Epidermal melanocyte (primary cell): ENCODE data around the gene PCIF1.
"Not testable (repeated sequence)": the region's sequence is repeated elsewhere in the genome, so short reads cannot be mapped to it uniquely, and the experiment has no call there.

Experiments used
- DNase-seq: peaks from one replicate; pipeline ENCODE4 v3.0.0; 2011; ENCODE audit warnings: low spot score; ENCODE audit not compliant: insufficient read length

Gene PCIF1

DNA sequence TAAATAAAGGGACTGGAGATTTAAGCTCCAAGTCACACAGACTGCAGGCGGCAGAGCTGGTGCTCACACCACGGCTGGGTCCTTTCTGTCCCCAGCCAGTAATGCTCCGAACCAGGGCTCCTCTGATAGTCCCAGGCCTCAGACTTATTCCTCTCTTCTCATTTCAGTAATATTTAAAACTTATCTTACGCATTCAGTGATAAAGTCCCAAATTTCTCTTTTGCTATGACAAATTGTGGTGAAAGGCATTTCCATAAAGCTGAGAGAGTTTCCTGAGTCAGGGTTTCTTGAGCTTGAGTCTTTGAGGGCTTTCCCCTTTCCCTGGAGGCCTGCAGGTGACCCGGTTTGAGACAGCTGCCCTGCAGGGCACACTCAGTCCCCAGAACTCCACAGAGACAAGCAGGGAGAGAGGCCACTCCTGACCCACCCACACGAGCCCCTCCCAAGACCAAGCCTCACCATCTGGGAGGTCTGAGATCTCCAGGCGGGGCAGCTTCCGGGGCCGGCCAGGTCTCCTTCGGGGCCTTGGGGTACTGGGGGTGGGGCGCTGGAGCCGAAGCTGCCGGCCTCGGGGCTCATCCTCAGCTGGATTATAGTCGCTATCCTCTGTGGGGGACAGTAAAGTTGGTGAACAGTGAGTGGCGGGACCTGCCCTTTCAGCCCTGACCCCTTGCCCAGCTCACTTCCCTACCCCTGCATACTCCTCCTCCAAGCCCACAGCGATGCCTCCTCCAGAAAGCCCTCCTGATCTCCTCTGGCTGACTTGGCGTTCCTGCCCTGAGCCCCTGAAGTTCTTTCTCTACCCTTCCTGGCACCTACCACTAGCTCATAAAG is 30.9 kb downstream of the PCIF1 start:
- no peak for DNase-seq

- no peak for DNase-seq
Measured at GRCh38 chr20:45967551-45968080, 33.1 kb downstream of the PCIF1 start.

DNA sequence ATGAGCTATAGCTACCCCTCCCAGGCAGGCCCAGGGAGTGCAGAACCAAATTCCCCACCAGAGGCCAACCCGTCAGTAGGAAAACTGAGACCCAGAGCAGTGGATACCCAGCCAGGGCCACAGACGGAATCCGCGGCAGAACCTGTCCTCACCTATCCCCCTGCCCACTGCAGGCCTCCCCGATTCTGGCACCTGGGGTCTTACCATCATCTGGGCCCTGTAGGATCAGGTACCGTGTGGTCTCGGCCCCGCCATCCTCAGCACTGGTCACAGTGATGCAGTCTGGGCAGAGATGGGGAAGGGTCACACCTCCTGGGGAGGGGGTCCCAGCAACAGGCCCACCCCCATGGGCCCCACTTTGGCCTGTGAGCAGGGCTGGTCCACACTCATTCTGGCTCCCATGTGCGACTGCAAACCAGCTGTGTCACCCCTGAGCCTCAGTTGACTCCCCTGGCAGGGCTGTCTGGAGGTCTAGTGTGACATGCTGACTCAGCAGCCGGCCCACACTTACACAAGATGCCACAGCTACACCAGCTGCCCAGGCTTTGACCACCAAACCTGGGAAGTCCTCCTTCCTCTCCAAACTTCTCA is 33.7 kb downstream of the PCIF1 start:
- DNase-seq = no peak

- no peak for DNase-seq
Measured at GRCh38 chr20:45968801-45969711, 34.6 kb downstream of the PCIF1 start.

DNA sequence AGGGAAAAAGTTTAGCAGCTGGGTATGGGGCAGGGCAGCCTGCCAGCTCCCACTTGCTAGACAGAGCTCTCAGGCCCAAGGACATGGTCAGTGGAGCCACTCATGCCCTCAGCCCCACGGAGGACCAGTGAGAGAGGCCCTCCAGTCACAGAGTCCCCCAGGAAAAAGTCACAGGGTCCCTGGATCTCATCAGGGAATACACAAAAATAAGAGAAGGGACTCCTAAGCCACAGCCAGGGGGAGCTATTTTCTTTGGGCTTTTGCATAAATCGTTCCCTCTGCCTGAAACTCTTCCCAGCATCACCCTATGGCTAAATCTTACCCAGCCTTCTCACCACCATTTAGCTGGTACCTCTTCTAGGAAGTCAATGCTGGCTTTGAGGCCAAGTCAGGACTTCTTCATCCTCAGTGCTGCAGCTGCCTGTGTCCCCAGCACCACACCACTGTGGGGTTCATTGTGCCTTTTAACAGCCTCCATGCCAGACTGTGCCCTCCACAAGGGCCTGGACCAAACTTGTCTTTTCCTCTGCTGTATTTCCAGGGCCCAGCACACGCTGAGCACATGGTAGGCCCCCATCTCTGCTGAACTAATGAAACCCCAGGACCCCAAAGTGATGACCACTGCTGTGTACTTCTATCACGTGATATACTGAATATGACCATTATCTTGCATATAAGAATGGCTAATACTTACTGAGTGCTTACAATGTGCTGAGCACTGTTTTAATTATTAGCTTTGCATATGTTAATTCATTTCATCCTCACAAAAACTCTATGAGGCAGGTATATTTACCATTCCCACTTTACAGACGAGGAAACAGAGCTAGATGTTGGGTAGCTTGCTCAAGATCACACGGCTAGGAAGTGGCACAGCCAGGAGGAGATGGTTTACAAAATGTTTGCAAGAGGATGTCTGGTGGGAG is 35.5 kb downstream of the PCIF1 start:
- peak; percentile 80 for DNase-seq

GRCh38 chr20:45970646-45971424 is 36.4 kb downstream of the PCIF1 start:
- DNase-seq = no peak

DNA sequence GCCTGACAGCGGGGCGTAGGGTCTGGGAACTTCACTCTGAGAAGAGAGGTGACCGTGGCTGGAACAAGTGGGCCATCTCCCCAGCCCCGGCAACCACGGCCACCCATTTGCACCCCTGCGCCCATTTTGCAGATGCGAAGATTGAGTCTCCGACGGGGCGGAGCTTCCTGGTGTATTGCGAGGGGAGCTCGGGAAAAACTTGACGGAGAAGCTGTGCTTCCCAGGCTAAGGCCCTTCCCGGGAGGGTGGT is 36.9 kb downstream of the PCIF1 start:
- no peak for DNase-seq

GRCh38 chr20:45971675-45972499 is 37.4 kb downstream of the PCIF1 start, which contains the start of gene ZNF335:
TSS of gene ZNF335 (minus strand) at chr20:45972203. CDS start at chr20:45971410, 793 bp downstream.
- peak; percentile 94 for DNase-seq

- peak; percentile 87 for DNase-seq
Measured at GRCh38 chr20:45972500-45973183, 38.2 kb downstream of the PCIF1 start.

- no peak for DNase-seq
Measured at GRCh38 chr20:45974896-45975565, 40.5 kb downstream of the PCIF1 start.

DNA sequence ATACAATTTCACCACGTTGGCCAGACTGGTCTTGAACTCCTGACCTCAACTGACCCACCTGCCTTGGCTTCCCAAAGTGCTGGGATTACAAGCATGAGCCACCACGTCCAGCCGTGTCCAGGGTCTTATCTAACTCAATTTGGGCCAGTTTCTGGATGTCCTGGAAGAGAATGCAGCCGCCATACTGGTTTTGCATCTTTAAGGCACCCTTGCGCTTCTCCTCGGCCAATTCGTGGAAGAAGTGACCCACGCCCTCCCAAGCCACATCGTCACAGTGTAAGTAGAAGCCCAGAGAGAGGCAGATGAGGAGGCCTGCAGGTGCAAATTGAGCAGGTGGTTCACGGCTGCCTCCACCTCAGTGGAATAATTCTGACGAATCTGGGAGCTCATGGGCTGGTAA is 41.2 kb downstream of the PCIF1 start:
- DNase-seq = no peak

DNA sequence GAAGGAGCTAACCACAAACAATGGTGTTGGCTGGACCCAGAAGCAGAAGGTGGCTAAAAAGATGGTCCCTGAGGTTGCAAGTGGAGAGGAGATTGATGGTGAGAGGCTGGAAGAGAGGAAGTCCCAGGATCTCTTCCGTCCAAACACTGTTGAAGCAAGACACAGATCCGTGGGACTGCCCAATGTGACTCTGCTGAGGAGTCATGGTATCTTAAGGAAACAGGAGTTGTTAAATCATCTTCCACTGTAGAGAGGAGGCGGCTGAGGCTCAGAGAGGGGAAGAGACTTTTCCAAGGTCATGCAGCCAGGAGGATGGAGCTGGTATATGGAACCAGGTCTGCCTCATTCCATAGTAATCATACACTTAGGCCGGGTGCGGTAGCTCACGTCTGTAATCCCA is 41.6 kb downstream of the PCIF1 start:
- no peak for DNase-seq

DNA sequence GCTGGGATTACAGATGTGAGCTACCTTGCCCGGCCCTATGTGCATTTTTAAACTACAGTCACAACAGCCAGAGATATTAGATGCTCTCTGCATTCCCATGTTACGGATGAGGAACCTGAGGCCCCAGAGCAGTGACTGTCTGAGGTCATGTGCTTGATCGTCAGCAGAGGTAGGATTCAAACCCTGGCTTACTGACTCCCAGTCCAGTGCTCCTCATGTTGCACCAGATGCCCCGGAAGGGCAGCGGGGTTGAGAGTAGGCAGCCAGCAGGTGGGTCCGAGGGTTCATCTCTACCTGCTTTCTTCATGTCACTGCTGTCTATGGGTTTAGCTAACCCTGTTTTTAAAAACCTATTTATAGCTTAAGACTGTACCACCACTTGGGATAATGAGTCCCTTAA is 46.8 kb downstream of the PCIF1 start:
- DNase-seq = no peak

GRCh38 chr20:45983279-45983743 is 48.8 kb downstream of the PCIF1 start:
- DNase-seq = no peak

GRCh38 chr20:45985573-45985972 is 51.1 kb downstream of the PCIF1 start:
- no peak for DNase-seq

- peak; percentile 67 for DNase-seq
Measured at GRCh38 chr20:45987108-45987780, 52.8 kb downstream of the PCIF1 start.

DNA sequence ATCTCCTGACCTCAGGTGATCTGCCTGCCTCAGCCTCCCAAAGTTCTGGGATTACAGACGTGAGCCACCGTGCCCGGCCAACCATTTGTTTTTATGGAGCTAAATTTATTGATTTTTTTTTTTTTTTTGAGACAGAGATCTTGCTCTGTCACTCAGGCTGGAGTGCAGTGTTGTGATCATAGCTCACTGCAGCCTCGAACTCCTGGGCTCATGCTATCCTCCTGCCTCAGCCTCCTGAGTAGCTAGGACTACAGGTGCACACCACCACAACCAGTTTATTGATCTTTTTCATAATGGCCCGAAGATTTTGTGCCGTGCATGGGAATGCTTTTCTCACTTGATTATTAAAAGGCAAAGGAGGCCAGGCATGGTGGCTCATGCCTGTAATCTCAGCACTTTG is 54.3 kb downstream of the PCIF1 start:
- DNase-seq = not testable (repeated sequence)
